Liver (tissue), 9 donors: Measurements from ENCODE around the gene KPNA2. TPM values are rescaled to one million over a fixed set of nuclear protein-coding genes. Genes with fewer than 3 reads are reported as not detected.

Source experiments
- DNase-seq: peaks from one replicate; pipeline ENCODE4 v3.0.0-alpha.2; 2017; ENCODE audit warnings: low spot score
- H3K27ac ChIP-seq, 2 donors: one replicate each; pipeline ENCODE4 v1.7.0; 2013; ENCODE audit warnings: inconsistent platforms in 2 of 2, low read length in 2 of 2, control low read depth in 1 of 2, low read depth in 1 of 2, mild to moderate bottlenecking in 1 of 2
- H3K27me3 ChIP-seq, 4 donors: one replicate each; pipeline versions ENCODE4 v1.6.1 to v1.7.0; 2013; ENCODE audit warnings: low read length in 3 of 4, inconsistent platforms in 1 of 4, mild to moderate bottlenecking in 1 of 4, moderate library complexity in 1 of 4; ENCODE audit not compliant: control insufficient read depth in 4 of 4, insufficient read depth in 4 of 4
- H3K36me3 ChIP-seq, 4 donors: one replicate each; pipeline versions ENCODE4 v1.6.1 to v1.7.0; 2013; ENCODE audit warnings: low read length in 3 of 4, mild to moderate bottlenecking in 3 of 4, low read depth in 1 of 4, moderate library complexity in 1 of 4; ENCODE audit not compliant: control insufficient read depth in 4 of 4, insufficient read depth in 3 of 4
- H3K4me1 ChIP-seq, 4 donors: one replicate each; pipeline versions ENCODE4 v1.6.1 to v1.7.0; 2013; ENCODE audit warnings: low read length in 3 of 4, mild to moderate bottlenecking in 3 of 4, moderate library complexity in 1 of 4; ENCODE audit not compliant: control insufficient read depth in 4 of 4, insufficient read depth in 4 of 4
- H3K4me3 ChIP-seq, 3 donors: one replicate each; pipeline versions ENCODE4 v1.6.1 to v1.7.0; 2013; ENCODE audit warnings: low read length in 3 of 3, control low read depth in 1 of 3, low read depth in 1 of 3, mild to moderate bottlenecking in 1 of 3
- H3K9ac ChIP-seq, 2 donors: one replicate each; pipeline ENCODE4 v1.7.0; 2013; ENCODE audit warnings: low read length in 2 of 2, mild to moderate bottlenecking in 2 of 2, moderate library complexity in 2 of 2, control low read depth in 1 of 2, low read depth in 1 of 2
- H3K9me3 ChIP-seq, 4 donors: one replicate each; pipeline versions ENCODE4 v1.6.1 to v1.7.0; 2013; ENCODE audit warnings: low read length in 3 of 4; ENCODE audit not compliant: control insufficient read depth in 4 of 4
- ATF3 ChIP-seq: IDR thresholded peaks from 2 replicates; pipeline ENCODE4 v1.6.1; 2016; ENCODE audit warnings: antibody characterized with exemption
- CTCF ChIP-seq: fragments of 150-350 bp; IDR thresholded peaks from 2 replicates; pipeline ENCODE4 v1.5.1; 2017; ENCODE audit warnings: improper control_type of control experiment, low read depth, low read length; ENCODE audit not compliant: missing input control
- EGR1 ChIP-seq, 2 donors: IDR thresholded peaks; 2 replicates each; pipeline ENCODE4 v1.6.1; 2016 to 2018; ENCODE audit warnings: antibody characterized with exemption in 2 of 2, low read depth in 2 of 2
- FOXA1 ChIP-seq: IDR thresholded peaks from 2 replicates; pipeline ENCODE4 v1.6.1; 2016; ENCODE audit warnings: antibody characterized with exemption
- GABPA ChIP-seq, 2 donors: IDR thresholded peaks in 1 of 2; conservative IDR thresholded peaks in 1 of 2; 2 replicates each; pipeline ENCODE4 v1.6.1; 2016; ENCODE audit warnings: antibody characterized with exemption in 2 of 2, mild to moderate bottlenecking in 1 of 2, moderate library complexity in 1 of 2
- HNF4G ChIP-seq: IDR thresholded peaks from 2 replicates; pipeline ENCODE4 v1.6.1; 2016; ENCODE audit warnings: antibody characterized with exemption
- JUND ChIP-seq, 2 donors: IDR thresholded peaks; 2 replicates each; pipeline ENCODE4 v1.6.1; 2016; ENCODE audit warnings: antibody characterized with exemption in 2 of 2
- MAX ChIP-seq: IDR thresholded peaks from 2 replicates; pipeline ENCODE4 v1.6.1; 2016; ENCODE audit warnings: antibody characterized with exemption
- RAD21 ChIP-seq, 2 donors: IDR thresholded peaks; 2 replicates each; pipeline ENCODE4 v1.6.1; 2016; ENCODE audit warnings: antibody characterized with exemption in 2 of 2, mild to moderate bottlenecking in 2 of 2
- RXRA ChIP-seq, 2 donors: IDR thresholded peaks; 2 replicates each; pipeline ENCODE4 v1.6.1; 2017 to 2018; ENCODE audit warnings: antibody characterized with exemption in 2 of 2, mild to moderate bottlenecking in 1 of 2
- SP1 ChIP-seq: IDR thresholded peaks from 2 replicates; pipeline ENCODE4 v1.6.1; 2018; ENCODE audit warnings: antibody characterized with exemption, mild to moderate bottlenecking
- TAF1 ChIP-seq: conservative IDR thresholded peaks from 2 replicates; pipeline ENCODE4 v1.6.1; 2016; ENCODE audit warnings: antibody characterized with exemption, mild to moderate bottlenecking
- ZBTB33 ChIP-seq: IDR thresholded peaks from 2 replicates; pipeline ENCODE4 v1.6.1; 2016; ENCODE audit warnings: antibody characterized with exemption
- WGBS: extraction: QIAGEN DNeasy Blood & Tissue Kit; methylation state at CpG from one replicate; pipeline ENCODE4 v1.1.7; 2013; 5-methylcytosine and 5-hydroxymethylcytosine counted together
- polyA plus RNA-seq, 2 donors: library from polyadenylated mRNA; stranded (reverse) in 1 of 2; unstranded in 1 of 2; fragments of 200-250 nt in 1 of 2; fragments of >200 nt in 1 of 2; fragmentation: Nextera tagmentation in 1 of 2; extraction: Ambion mirVana in 1 of 2; gene quantifications; one replicate each; pipeline versions ENCODE4 v1.2.1 to v1.2.3, GENCODE V29; 2013 to 2015
- total RNA-seq, 2 donors: library from RNA; depleted of rRNA; stranded (reverse); fragments of >200 nt; gene quantifications; one replicate each; pipeline ENCODE4 v1.2.3, GENCODE V29; 2014
- donor health status: healthy.
- donor health status: healthy.
- donor health status: healthy.
- donor health status: healthy.
- donor health status: healthy.

The KPNA2 gene
- total and polyA plus RNA-seq, 4 donors, result 10.5 to 61.1 (median 17.8) TPM

- H3K9ac ChIP-seq, result no peak overlapping the region
- peaks cover 2 to 21% (median 8%) of the 10 kb centered on the region in 4 donors for H3K4me1 ChIP-seq
- no peak overlapping the region for H3K27ac ChIP-seq
- H3K27me3 ChIP-seq, result no peaks in the 10 kb centered on the region
- H3K36me3 ChIP-seq, result peaks cover 0 to 6% (median 0%) of the 10 kb centered on the region in 4 donors
- no peak for DNase-seq
- 81% methylated on average over 7 of the region's 7 CpGs for WGBS
- no peaks in the 10 kb centered on the region for H3K9me3 ChIP-seq
- TF ChIP-seq GABPA (IDR thresholded peaks at IDR 0.05 in 1 of 2, conservative IDR thresholded peaks at IDR 0.05 in 1 of 2) (no peak), FOXA1 (no peak), RAD21 (IDR thresholded peaks at IDR 0.05) (no peak), SP1 (no peak), HNF4G (no peak), RXRA (IDR thresholded peaks at IDR 0.05) (no peak), TAF1 (no peak), JUND (IDR thresholded peaks at IDR 0.05) (no peak), CTCF (no peak), MAX (no peak), EGR1 (IDR thresholded peaks at IDR 0.05; ENCODE audit: low read depth in 2 of 2) (no peak), ATF3 (no peak), ZBTB33 (no peak)
- no peak overlapping the region for H3K4me3 ChIP-seq
Observed at GRCh38 chr17:68033636-68034451, 1.7 kb upstream of the KPNA2 start.

- 76% methylated on average over 1 of the region's 1 CpG for WGBS
- Histone ChIP-seq H3K36me3 (peaks cover 0 to 9% (median 0%) of the 10 kb centered on the region in 4 donors), H3K27me3 (no peaks in the 10 kb centered on the region), H3K9ac (no peak overlapping the region), H3K27ac (no peak overlapping the region), H3K9me3 (no peaks in the 10 kb centered on the region), H3K4me1 (peaks cover 2 to 20% (median 8%) of the 10 kb centered on the region in 4 donors), H3K4me3 (no peak overlapping the region)
- no peak for DNase-seq
- TF ChIP-seq RAD21 (IDR thresholded peaks at IDR 0.05) (no peak), EGR1 (IDR thresholded peaks at IDR 0.05; ENCODE audit: low read depth in 2 of 2) (no peak), FOXA1 (no peak), SP1 (no peak), MAX (no peak)
Observed at GRCh38 chr17:68034452-68034776, 1.1 kb upstream of the KPNA2 start.
